ENCODE results near the gene LUC7L.

DNA sequence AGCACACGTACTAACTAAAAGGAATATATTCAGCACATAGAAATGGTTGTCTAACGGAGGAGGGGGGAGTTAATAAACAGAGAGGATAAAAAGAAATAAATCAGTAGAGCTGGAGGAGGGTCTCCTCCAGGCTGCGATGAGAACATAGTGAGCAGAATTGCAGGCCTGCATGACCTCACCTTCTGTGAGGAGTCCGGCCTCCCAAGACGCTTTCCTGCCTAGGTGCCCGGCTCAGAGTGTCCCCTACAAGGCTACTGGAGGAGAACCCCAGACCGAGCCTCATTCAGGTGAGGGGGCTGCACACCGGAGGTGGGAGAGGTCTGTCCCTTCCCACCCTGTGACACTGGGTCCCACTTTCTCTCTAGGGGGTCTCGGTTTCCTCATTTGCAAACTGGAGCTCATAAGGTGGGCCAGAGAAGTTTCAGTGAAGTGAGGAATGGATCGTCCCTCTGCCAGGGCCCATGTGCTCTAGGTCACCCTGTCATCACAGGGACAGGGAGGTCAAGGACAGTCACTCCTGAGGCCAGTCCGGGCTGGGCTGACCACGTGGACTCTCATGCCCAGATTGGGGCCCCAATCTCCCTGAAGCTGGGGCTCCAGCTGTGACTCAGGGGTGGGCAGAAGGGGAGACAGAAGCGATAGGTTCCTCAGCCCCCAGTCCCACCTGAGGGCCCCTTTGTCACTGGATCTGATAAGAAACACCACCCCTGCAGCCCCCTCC, 66.8 kb downstream of the LUC7L start:
- no peak for TF ChIP-seq POLR2A (IDR thresholded peaks at IDR 0.05)
- TF ChIP-seq, protein P1, sequence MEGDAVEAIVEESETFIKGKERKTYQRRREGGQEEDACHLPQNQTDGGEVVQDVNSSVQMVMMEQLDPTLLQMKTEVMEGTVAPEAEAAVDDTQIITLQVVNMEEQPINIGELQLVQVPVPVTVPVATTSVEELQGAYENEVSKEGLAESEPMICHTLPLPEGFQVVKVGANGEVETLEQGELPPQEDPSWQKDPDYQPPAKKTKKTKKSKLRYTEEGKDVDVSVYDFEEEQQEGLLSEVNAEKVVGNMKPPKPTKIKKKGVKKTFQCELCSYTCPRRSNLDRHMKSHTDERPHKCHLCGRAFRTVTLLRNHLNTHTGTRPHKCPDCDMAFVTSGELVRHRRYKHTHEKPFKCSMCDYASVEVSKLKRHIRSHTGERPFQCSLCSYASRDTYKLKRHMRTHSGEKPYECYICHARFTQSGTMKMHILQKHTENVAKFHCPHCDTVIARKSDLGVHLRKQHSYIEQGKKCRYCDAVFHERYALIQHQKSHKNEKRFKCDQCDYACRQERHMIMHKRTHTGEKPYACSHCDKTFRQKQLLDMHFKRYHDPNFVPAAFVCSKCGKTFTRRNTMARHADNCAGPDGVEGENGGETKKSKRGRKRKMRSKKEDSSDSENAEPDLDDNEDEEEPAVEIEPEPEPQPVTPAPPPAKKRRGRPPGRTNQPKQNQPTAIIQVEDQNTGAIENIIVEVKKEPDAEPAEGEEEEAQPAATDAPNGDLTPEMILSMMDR (IDR thresholded peaks at IDR 0.05) = no peak
